ENCODE results near the gene MAPRE2.

MAPRE2 gene

GRCh38 chr18:35051641-35052377 is 10.6 kb downstream of the MAPRE2 start:
- no peaks in the 10 kb centered on the region for H3K27me3 ChIP-seq (ENCODE audit: insufficient read depth, insufficient read length)
- H3K4me3 ChIP-seq (ENCODE audit: insufficient read length, low read depth): no peak overlapping the region
- H3K9me3 ChIP-seq (ENCODE audit: insufficient read depth, low read length): no peaks in the 10 kb centered on the region
- no peak overlapping the region for H3K9ac ChIP-seq (ENCODE audit: insufficient read length, low read depth)
- DNase-seq (ENCODE audit: low read depth, low spot score): no peak
- no peaks in the 10 kb centered on the region for H3K36me3 ChIP-seq (ENCODE audit: insufficient read depth, insufficient read length, low read length)
- TF ChIP-seq YY1 (IDR thresholded peaks at IDR 0.05; ENCODE audit: insufficient read depth, insufficient read length): no peak
- no peak for TF ChIP-seq ZNF274 (IDR thresholded peaks at IDR 0.05; ENCODE audit: low read depth, low read length)
- TF ChIP-seq SUZ12 (IDR thresholded peaks at IDR 0.05; ENCODE audit: extremely low read depth, insufficient read depth, insufficient read length): no peak
- H3K4me1 ChIP-seq (ENCODE audit: insufficient read depth, insufficient read length): no peaks in the 10 kb centered on the region

GRCh38 chr18:35054401-35054800 is 13.2 kb downstream of the MAPRE2 start:
- H3K36me3 ChIP-seq (ENCODE audit: insufficient read depth, insufficient read length, low read length): no peaks in the 10 kb centered on the region
- H3K9ac ChIP-seq (ENCODE audit: insufficient read length, low read depth): no peak overlapping the region
- H3K27me3 ChIP-seq (ENCODE audit: insufficient read depth, insufficient read length): no peaks in the 10 kb centered on the region
- H3K4me1 ChIP-seq (ENCODE audit: insufficient read depth, insufficient read length): no peaks in the 10 kb centered on the region
- H3K4me3 ChIP-seq (ENCODE audit: insufficient read length, low read depth): no peak overlapping the region
- H3K9me3 ChIP-seq (ENCODE audit: insufficient read depth, low read length): no peaks in the 10 kb centered on the region
- DNase-seq (ENCODE audit: low read depth, low spot score): no peak
- TF ChIP-seq YY1 (IDR thresholded peaks at IDR 0.05; ENCODE audit: insufficient read depth, insufficient read length) (no peak), ZNF274 (IDR thresholded peaks at IDR 0.05; ENCODE audit: low read depth, low read length) (no peak), SUZ12 (IDR thresholded peaks at IDR 0.05; ENCODE audit: extremely low read depth, insufficient read depth, insufficient read length) (no peak)

GRCh38 chr18:35055105-35055504 is 13.9 kb downstream of the MAPRE2 start:
- no peak overlapping the region for H3K9ac ChIP-seq (ENCODE audit: insufficient read length, low read depth)
- no peaks in the 10 kb centered on the region for H3K27me3 ChIP-seq (ENCODE audit: insufficient read depth, insufficient read length)
- H3K36me3 ChIP-seq (ENCODE audit: insufficient read depth, insufficient read length, low read length): no peaks in the 10 kb centered on the region
- H3K4me3 ChIP-seq (ENCODE audit: insufficient read length, low read depth): no peak overlapping the region
- H3K9me3 ChIP-seq (ENCODE audit: insufficient read depth, low read length): no peaks in the 10 kb centered on the region
- no peak for DNase-seq (ENCODE audit: low read depth, low spot score)
- no peaks in the 10 kb centered on the region for H3K4me1 ChIP-seq (ENCODE audit: insufficient read depth, insufficient read length)
- no peak for TF ChIP-seq ZNF274 (IDR thresholded peaks at IDR 0.05; ENCODE audit: low read depth, low read length)
- TF ChIP-seq SUZ12 (IDR thresholded peaks at IDR 0.05; ENCODE audit: extremely low read depth, insufficient read depth, insufficient read length): no peak
- TF ChIP-seq YY1 (IDR thresholded peaks at IDR 0.05; ENCODE audit: insufficient read depth, insufficient read length): no peak

- DNase-seq (ENCODE audit: low read depth, low spot score): no peak
- Histone ChIP-seq H3K9me3 (ENCODE audit: insufficient read depth, low read length) (no peaks in the 10 kb centered on the region), H3K4me1 (ENCODE audit: insufficient read depth, insufficient read length) (no peaks in the 10 kb centered on the region), H3K4me3 (ENCODE audit: insufficient read length, low read depth) (no peak overlapping the region), H3K27me3 (ENCODE audit: insufficient read depth, insufficient read length) (no peaks in the 10 kb centered on the region), H3K9ac (ENCODE audit: insufficient read length, low read depth) (no peak overlapping the region), H3K36me3 (ENCODE audit: insufficient read depth, insufficient read length, low read length) (no peaks in the 10 kb centered on the region)
- no peak for TF ChIP-seq ZNF274 (IDR thresholded peaks at IDR 0.05; ENCODE audit: low read depth, low read length)
- no peak for TF ChIP-seq YY1 (IDR thresholded peaks at IDR 0.05; ENCODE audit: insufficient read depth, insufficient read length)
- TF ChIP-seq SUZ12 (IDR thresholded peaks at IDR 0.05; ENCODE audit: extremely low read depth, insufficient read depth, insufficient read length): no peak
These were observed 14.5 kb downstream of the MAPRE2 start for GRCh38 chr18:35055726-35056125.

GRCh38 chr18:35059280-35059927 is 18.2 kb downstream of the MAPRE2 start:
- H3K9ac ChIP-seq (ENCODE audit: insufficient read length, low read depth): no peak overlapping the region
- no peaks in the 10 kb centered on the region for H3K9me3 ChIP-seq (ENCODE audit: insufficient read depth, low read length)
- no peaks in the 10 kb centered on the region for H3K27me3 ChIP-seq (ENCODE audit: insufficient read depth, insufficient read length)
- no peak overlapping the region for H3K4me3 ChIP-seq (ENCODE audit: insufficient read length, low read depth)
- H3K4me1 ChIP-seq (ENCODE audit: insufficient read depth, insufficient read length): no peaks in the 10 kb centered on the region
- DNase-seq (ENCODE audit: low read depth, low spot score): no peak
- no peaks in the 10 kb centered on the region for H3K36me3 ChIP-seq (ENCODE audit: insufficient read depth, insufficient read length, low read length)
- TF ChIP-seq YY1 (IDR thresholded peaks at IDR 0.05; ENCODE audit: insufficient read depth, insufficient read length) (no peak), ZNF274 (IDR thresholded peaks at IDR 0.05; ENCODE audit: low read depth, low read length) (no peak), SUZ12 (IDR thresholded peaks at IDR 0.05; ENCODE audit: extremely low read depth, insufficient read depth, insufficient read length) (no peak)

GRCh38 chr18:35060122-35060815 is 19.1 kb downstream of the MAPRE2 start:
- Histone ChIP-seq H3K36me3 (ENCODE audit: insufficient read depth, insufficient read length, low read length) (no peaks in the 10 kb centered on the region), H3K9me3 (ENCODE audit: insufficient read depth, low read length) (no peaks in the 10 kb centered on the region), H3K9ac (ENCODE audit: insufficient read length, low read depth) (no peak overlapping the region), H3K27me3 (ENCODE audit: insufficient read depth, insufficient read length) (no peaks in the 10 kb centered on the region), H3K4me3 (ENCODE audit: insufficient read length, low read depth) (no peak overlapping the region), H3K4me1 (ENCODE audit: insufficient read depth, insufficient read length) (no peaks in the 10 kb centered on the region)
- no peak for TF ChIP-seq SUZ12 (IDR thresholded peaks at IDR 0.05; ENCODE audit: extremely low read depth, insufficient read depth, insufficient read length)
- no peak for TF ChIP-seq YY1 (IDR thresholded peaks at IDR 0.05; ENCODE audit: insufficient read depth, insufficient read length)
- TF ChIP-seq ZNF274 (IDR thresholded peaks at IDR 0.05; ENCODE audit: low read depth, low read length): no peak
- no peak for DNase-seq (ENCODE audit: low read depth, low spot score)

GRCh38 chr18:35061336-35061735 is 20.1 kb downstream of the MAPRE2 start:
- no peak overlapping the region for H3K9ac ChIP-seq (ENCODE audit: insufficient read length, low read depth)
- no peaks in the 10 kb centered on the region for H3K36me3 ChIP-seq (ENCODE audit: insufficient read depth, insufficient read length, low read length)
- no peak overlapping the region for H3K4me3 ChIP-seq (ENCODE audit: insufficient read length, low read depth)
- H3K4me1 ChIP-seq (ENCODE audit: insufficient read depth, insufficient read length): no peaks in the 10 kb centered on the region
- TF ChIP-seq SUZ12 (IDR thresholded peaks at IDR 0.05; ENCODE audit: extremely low read depth, insufficient read depth, insufficient read length): no peak
- no peaks in the 10 kb centered on the region for H3K27me3 ChIP-seq (ENCODE audit: insufficient read depth, insufficient read length)
- DNase-seq (ENCODE audit: low read depth, low spot score): no peak
- H3K9me3 ChIP-seq (ENCODE audit: insufficient read depth, low read length): no peaks in the 10 kb centered on the region

Data from NT2/D1 (cell line).